ENCODE measurements around the gene RBM33.

RBM33 gene

GRCh38 chr7:155644971-155645509 lies 579 bp downstream of the RBM33 start:
- H3K4me3 ChIP-seq (ENCODE audit: low read depth in 1 of 2, low read length in 2 of 2): peak overlapping the region; percentile 77 to 95
- peaks cover 44% of the 10 kb centered on the region for H3K36me3 ChIP-seq (ENCODE audit: insufficient read depth, low read length)
- peaks cover 68% of the 10 kb centered on the region for H3K79me2 ChIP-seq (ENCODE audit: insufficient read depth, low read length)
- TF ChIP-seq CTCF (IDR thresholded peaks at IDR 0.05; ENCODE audit: borderline replicate concordance, extremely low read depth, low read length, poor library complexity, severe bottlenecking) (no peak), EZH2 (IDR thresholded peaks at IDR 0.05; ENCODE audit: borderline replicate concordance, low read depth, low read length, severe bottlenecking) (no peak)
- H3K4me1 ChIP-seq (ENCODE audit: insufficient read depth, low read length): peaks cover 33% of the 10 kb centered on the region
- peaks cover 33% of the 10 kb centered on the region for H4K20me1 ChIP-seq (ENCODE audit: insufficient read depth, low read length)
- peak overlapping the region; percentile 85 for H3K9ac ChIP-seq (ENCODE audit: low read depth, low read length)
- H3K27ac ChIP-seq (ENCODE audit: low read length): peak overlapping the region; percentile 97
- no peaks in the 10 kb centered on the region for H3K27me3 ChIP-seq (ENCODE audit: insufficient read depth, low read length, poor library complexity)
- ATAC-seq (ENCODE audit: insufficient read depth, low read depth): peak; percentile 67
- H3K4me2 ChIP-seq (ENCODE audit: insufficient read depth, low read length): peak overlapping the region; percentile 76
- peak; percentile 55 for DNase-seq
- H2AFZ ChIP-seq (ENCODE audit: low read depth, low read length): peak overlapping the region; percentile 99
- peaks cover 7% of the 10 kb centered on the region for H3K9me3 ChIP-seq (ENCODE audit: insufficient read depth, low read length, severe bottlenecking)

DNA sequence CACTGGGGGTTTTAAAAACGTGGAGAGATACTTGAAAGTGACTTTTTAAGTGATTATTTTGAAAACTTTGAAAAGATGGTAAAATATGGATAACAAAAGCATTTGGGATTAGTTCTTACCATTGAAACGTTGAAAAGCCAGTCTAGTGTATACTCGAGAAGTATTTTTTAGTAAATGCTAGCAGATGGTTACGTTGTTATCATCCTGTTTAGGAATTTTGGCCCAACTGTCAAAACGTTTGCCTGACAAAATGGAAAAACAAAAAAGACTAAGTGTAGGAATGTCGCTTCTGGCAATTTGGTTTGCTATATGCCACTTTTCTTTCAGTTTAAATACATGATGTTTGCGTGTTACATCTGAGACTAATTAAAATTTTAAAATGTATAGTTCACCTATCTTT lies 1.2 kb downstream of the RBM33 start:
- Histone ChIP-seq H3K9ac (ENCODE audit: low read depth, low read length) (peak overlapping the region; percentile 85), H3K27ac (ENCODE audit: low read length) (peak overlapping the region; percentile 97), H3K27me3 (ENCODE audit: insufficient read depth, low read length, poor library complexity) (no peaks in the 10 kb centered on the region), H3K36me3 (ENCODE audit: insufficient read depth, low read length) (peaks cover 42% of the 10 kb centered on the region), H3K79me2 (ENCODE audit: insufficient read depth, low read length) (peaks cover 75% of the 10 kb centered on the region), H3K9me3 (ENCODE audit: insufficient read depth, low read length, severe bottlenecking) (peaks cover 7% of the 10 kb centered on the region), H3K4me1 (ENCODE audit: insufficient read depth, low read length) (peaks cover 34% of the 10 kb centered on the region), H4K20me1 (ENCODE audit: insufficient read depth, low read length) (peaks cover 39% of the 10 kb centered on the region), H3K4me3 (ENCODE audit: low read depth in 1 of 2, low read length in 2 of 2) (peak overlapping the region; percentile 77 to 95), H2AFZ (ENCODE audit: low read depth, low read length) (no peak overlapping the region), H3K4me2 (ENCODE audit: insufficient read depth, low read length) (peak overlapping the region; percentile 76)
- no peak for DNase-seq
- ATAC-seq (ENCODE audit: insufficient read depth, low read depth): no peak
- TF ChIP-seq CTCF (IDR thresholded peaks at IDR 0.05; ENCODE audit: borderline replicate concordance, extremely low read depth, low read length, poor library complexity, severe bottlenecking): no peak

GRCh38 chr7:155646669-155647068 lies 2.2 kb downstream of the RBM33 start:
- Histone ChIP-seq H3K27ac (ENCODE audit: low read length) (peak overlapping the region; percentile 97; the same call in 1 of the 2 replicates), H3K4me2 (ENCODE audit: insufficient read depth, low read length) (peak overlapping the region; percentile 76), H3K27me3 (ENCODE audit: insufficient read depth, low read length, poor library complexity) (no peaks in the 10 kb centered on the region), H3K9me3 (ENCODE audit: insufficient read depth, low read length, severe bottlenecking) (peaks cover 7% of the 10 kb centered on the region), H3K9ac (ENCODE audit: low read depth, low read length) (peak overlapping the region; percentile 85), H3K4me3 (ENCODE audit: low read depth in 1 of 2, low read length in 2 of 2) (peak overlapping the region in 1 of 2 experiments; percentile 95; a peak in 2 of 4 replicates), H3K79me2 (ENCODE audit: insufficient read depth, low read length) (peaks cover 85% of the 10 kb centered on the region), H3K36me3 (ENCODE audit: insufficient read depth, low read length) (peaks cover 38% of the 10 kb centered on the region), H2AFZ (ENCODE audit: low read depth, low read length) (no peak overlapping the region), H4K20me1 (ENCODE audit: insufficient read depth, low read length) (peaks cover 49% of the 10 kb centered on the region), H3K4me1 (ENCODE audit: insufficient read depth, low read length) (peaks cover 34% of the 10 kb centered on the region)
- no peak for DNase-seq
- TF ChIP-seq CTCF (IDR thresholded peaks at IDR 0.05; ENCODE audit: borderline replicate concordance, extremely low read depth, low read length, poor library complexity, severe bottlenecking) (no peak), EZH2 (IDR thresholded peaks at IDR 0.05; ENCODE audit: borderline replicate concordance, low read depth, low read length, severe bottlenecking) (no peak)
- ATAC-seq (ENCODE audit: insufficient read depth, low read depth): no peak
